ENCODE data around the gene NOL4L.

GRCh38 chr20:32479012-32479411 is 106.1 kb downstream of the NOL4L start:
- TF ChIP-seq POLR2AphosphoS5 (IDR thresholded peaks at IDR 0.05) (no peak), POLR2A (IDR thresholded peaks at IDR 0.05) (no peak), CTCF (IDR thresholded peaks at IDR 0.05) (no peak)

All from suprapubic skin (tissue), 4 donors.